ENCODE measurements around the gene SNRPF.
A peak's percentile ranks its signal among the peaks of the same experiment; 100 is the strongest.
"Not testable (repeated sequence)": the region's sequence is repeated elsewhere in the genome, so short reads cannot be mapped to it uniquely, and the experiment has no call there.

SNRPF gene

DNA sequence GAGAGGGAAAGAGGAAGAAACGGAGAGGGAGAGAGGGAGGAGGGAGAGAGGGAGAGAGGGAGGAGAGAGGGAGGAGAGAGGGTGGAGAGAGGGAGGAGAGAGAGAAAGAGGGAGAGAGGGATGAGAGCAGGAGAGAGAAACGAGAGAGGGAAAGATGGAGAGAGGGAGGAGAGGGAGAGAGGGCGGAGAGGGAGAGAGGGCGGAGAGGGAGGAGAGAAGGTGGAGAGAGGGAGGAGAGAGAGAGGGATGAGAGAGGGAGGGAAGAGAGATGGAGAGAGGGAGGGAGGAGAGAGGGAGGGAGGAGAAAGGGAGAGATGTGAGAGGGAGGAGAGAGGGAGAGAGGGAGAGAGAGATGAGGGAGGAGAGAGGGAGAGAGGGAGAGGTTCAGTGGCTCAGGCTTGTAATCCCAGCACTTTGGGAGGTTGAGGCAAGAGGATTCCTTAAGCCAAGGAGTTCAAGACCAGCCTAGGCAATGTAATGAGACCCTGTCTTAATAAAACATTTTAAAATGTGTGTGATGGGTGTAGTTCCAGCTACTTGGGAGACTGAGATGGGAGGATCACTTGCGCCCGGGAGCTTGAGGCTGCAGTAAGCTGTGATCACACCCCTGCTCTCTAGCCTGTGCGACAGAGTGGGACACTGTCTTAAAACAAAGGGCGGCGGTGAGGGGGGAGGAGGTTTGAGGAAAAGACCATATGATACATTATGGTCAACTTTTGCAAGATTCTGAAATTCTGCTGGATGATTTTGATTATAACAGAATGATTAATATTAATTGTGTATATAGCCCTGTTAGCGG is 21.3 kb upstream of the SNRPF start:
- H3K36me3 Mint-ChIP-seq (ENCODE audit: insufficient read depth) = no peaks in the 10 kb centered on the region
- no peak overlapping the region for H3K27ac Mint-ChIP-seq (ENCODE audit: low read depth)
- H3K4me1 Mint-ChIP-seq = peaks cover 6% of the 10 kb centered on the region
- no peaks in the 10 kb centered on the region for H3K9me3 Mint-ChIP-seq
- no peak for ATAC-seq (replicated peaks; ENCODE audit: extremely low read depth, poor library complexity, severe bottlenecking)
- H3K27me3 Mint-ChIP-seq = peaks cover 25% of the 10 kb centered on the region
- no peak for DNase-seq (ENCODE audit: low spot score in 2 of 2)
- no peak overlapping the region for H3K4me3 Mint-ChIP-seq

DNA sequence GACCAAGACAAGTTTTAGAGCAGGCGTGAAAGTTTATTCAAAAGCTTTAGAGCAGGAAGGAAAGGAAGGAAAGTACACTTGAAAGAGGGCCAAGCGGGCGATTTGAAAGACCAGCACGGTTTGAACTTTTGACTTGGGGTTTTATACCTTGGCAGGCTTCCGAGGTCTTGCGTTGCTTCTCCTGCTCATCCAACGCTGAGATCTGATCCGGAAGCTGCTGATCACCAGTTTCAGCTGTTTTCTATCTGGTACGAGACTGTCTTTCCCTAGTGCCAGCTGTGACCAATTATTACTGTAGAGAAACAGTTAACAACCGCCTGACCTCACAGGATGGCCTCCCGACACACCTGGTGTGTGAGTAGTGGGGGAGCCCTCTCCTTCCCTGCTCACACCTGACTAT is 20.6 kb upstream of the SNRPF start:
- Mint-ChIP-seq H3K9me3 (no peaks in the 10 kb centered on the region), H3K27me3 (peaks cover 25% of the 10 kb centered on the region), H3K4me3 (no peak overlapping the region), H3K4me1 (peaks cover 6% of the 10 kb centered on the region), H3K36me3 (ENCODE audit: insufficient read depth) (no peaks in the 10 kb centered on the region), H3K27ac (ENCODE audit: low read depth) (no peak overlapping the region)
- ATAC-seq (replicated peaks; ENCODE audit: extremely low read depth, poor library complexity, severe bottlenecking) = no peak
- DNase-seq (ENCODE audit: low spot score in 2 of 2) = no peak

DNA sequence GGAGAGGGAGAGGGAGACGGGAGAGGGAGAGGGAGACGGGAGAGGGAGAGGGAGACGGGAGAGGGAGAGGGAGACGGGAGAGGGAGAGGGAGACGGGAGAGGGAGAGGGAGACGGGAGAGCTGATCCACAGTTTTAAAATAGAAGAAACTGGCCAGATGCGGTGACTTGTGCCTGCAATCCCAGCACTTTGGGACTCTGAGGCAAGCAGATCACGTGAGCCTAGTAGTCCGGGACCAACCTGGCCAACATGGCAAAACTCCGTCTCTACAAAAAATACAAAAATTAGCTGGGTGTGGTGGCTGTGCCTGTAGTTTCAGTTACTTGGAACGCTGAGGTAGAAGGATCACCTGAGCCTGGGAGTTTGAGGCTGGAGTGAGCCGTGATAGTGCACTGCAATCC is 16.3 kb upstream of the SNRPF start:
- not testable (repeated sequence) for H3K36me3 Mint-ChIP-seq (ENCODE audit: insufficient read depth); DNase-seq (ENCODE audit: low spot score in 2 of 2); H3K9me3 Mint-ChIP-seq; ATAC-seq (replicated peaks; ENCODE audit: extremely low read depth, poor library complexity, severe bottlenecking); H3K27ac Mint-ChIP-seq (ENCODE audit: low read depth); H3K4me3 Mint-ChIP-seq; H3K4me1 Mint-ChIP-seq
- H3K27me3 Mint-ChIP-seq = peaks cover 44% of the 10 kb centered on the region

DNA sequence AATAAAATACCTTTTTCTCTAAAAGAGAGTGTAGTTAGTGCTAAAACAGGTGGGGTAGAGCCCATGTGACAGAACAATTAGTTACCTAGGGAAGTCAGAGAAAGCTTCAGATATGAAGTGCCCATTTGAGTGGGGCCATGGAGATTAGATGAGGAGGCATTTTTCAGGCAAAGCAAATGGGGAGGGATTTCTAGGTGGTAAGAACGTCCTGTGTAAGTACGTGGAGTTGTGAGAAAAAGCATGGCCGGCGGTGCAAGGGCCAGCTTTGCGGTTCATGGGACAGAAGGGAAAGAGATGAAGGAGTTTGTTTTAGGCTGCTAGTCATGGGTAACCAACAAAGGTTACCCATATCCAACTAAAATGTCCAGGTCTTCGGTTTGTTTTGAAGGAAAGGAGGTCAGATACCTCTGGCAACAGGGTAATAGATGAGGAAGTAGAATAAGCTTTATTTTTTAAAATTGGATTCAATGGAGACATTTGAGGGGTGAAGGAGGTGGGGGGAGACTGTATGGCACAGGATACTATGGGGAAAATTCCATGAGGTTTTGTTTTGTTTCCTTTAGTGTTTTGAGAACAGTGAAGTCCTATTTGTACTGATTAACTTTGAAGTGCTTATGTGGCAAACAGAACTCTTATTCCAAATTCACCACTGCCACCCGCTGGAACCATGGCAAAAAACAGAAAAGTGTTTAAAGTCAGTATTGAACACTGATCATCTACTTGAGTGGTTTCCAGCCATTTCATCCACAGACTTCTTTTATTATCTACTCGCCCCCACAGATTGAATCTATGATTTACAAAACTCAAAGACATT is 10.0 kb upstream of the SNRPF start:
- Mint-ChIP-seq H3K4me1 (peaks cover 13% of the 10 kb centered on the region), H3K27ac (ENCODE audit: low read depth) (no peak overlapping the region), H3K4me3 (no peak overlapping the region), H3K36me3 (ENCODE audit: insufficient read depth) (no peaks in the 10 kb centered on the region), H3K9me3 (no peaks in the 10 kb centered on the region), H3K27me3 (peaks cover 28% of the 10 kb centered on the region)
- ATAC-seq (replicated peaks; ENCODE audit: extremely low read depth, poor library complexity, severe bottlenecking) (no peak), DNase-seq (ENCODE audit: low spot score in 2 of 2) (no peak)

DNA sequence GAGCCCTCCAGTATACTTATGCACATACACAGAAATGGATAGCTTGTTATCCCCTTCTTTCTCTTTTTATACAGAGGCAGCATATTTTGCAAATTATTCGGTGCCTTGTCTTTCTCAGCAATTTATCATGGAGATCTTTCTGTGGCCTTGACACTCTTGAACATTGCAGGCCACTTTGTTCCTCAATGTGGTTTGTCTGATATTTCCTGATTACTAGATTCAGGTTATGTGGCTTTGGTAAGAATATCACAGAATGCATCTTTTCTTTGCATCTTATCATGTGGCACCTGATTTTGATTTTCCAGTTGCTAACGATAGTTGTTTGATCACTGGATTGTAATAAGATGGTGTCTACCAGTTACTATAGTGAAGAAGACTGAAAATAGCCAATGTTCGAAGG is 7.1 kb upstream of the SNRPF start:
- DNase-seq (ENCODE audit: low spot score in 2 of 2) = no peak
- H3K36me3 Mint-ChIP-seq (ENCODE audit: insufficient read depth) = no peaks in the 10 kb centered on the region

GRCh38 chr12:95852133-95852532 is 6.6 kb upstream of the SNRPF start:
- peaks cover 13% of the 10 kb centered on the region for H3K4me1 Mint-ChIP-seq
- no peaks in the 10 kb centered on the region for H3K36me3 Mint-ChIP-seq (ENCODE audit: insufficient read depth)
- H3K27ac Mint-ChIP-seq (ENCODE audit: low read depth) = no peak overlapping the region
- H3K27me3 Mint-ChIP-seq = peaks cover 15% of the 10 kb centered on the region
- no peak overlapping the region for H3K4me3 Mint-ChIP-seq
- no peaks in the 10 kb centered on the region for H3K9me3 Mint-ChIP-seq
- DNase-seq (ENCODE audit: low spot score in 2 of 2) (no peak), ATAC-seq (replicated peaks; ENCODE audit: extremely low read depth, poor library complexity, severe bottlenecking) (no peak)

More for the DNA sequence above, 7.1 kb upstream of the SNRPF start:
- Mint-ChIP-seq H3K4me1 (peaks cover 13% of the 10 kb centered on the region), H3K27ac (ENCODE audit: low read depth) (no peak overlapping the region), H3K9me3 (no peaks in the 10 kb centered on the region), H3K4me3 (no peak overlapping the region), H3K27me3 (peaks cover 17% of the 10 kb centered on the region)
- no peak for ATAC-seq (replicated peaks; ENCODE audit: extremely low read depth, poor library complexity, severe bottlenecking)

DNA sequence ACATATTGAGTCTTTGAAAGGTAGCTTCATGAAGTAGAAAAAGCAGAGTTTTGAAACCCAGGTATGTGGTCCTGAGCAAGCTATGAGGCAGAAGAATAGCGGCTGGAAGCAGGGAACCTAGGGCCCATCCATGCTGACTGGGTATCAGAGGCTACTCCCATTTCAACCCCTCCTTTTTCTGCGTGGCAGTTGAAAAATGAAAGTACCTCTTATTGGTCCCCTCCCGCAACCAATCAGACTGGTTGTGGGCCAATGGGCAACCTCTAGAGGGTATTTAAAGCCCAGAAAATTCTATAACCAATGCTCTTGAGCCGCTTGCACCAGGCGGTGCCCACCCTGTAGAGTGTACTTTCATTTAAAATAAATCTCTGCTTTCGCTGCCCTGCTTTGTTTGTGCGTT is 1.6 kb upstream of the SNRPF start:
- ATAC-seq (replicated peaks; ENCODE audit: extremely low read depth, poor library complexity, severe bottlenecking) = no peak
- DNase-seq (ENCODE audit: low spot score in 2 of 2) = no peak
- peaks cover 4% of the 10 kb centered on the region for H3K36me3 Mint-ChIP-seq (ENCODE audit: insufficient read depth)
- H3K27me3 Mint-ChIP-seq = peaks cover 10% of the 10 kb centered on the region
- H3K4me3 Mint-ChIP-seq = no peak overlapping the region
- no peak overlapping the region for H3K27ac Mint-ChIP-seq (ENCODE audit: low read depth)
- H3K9me3 Mint-ChIP-seq = no peaks in the 10 kb centered on the region
- H3K4me1 Mint-ChIP-seq = peaks cover 5% of the 10 kb centered on the region

DNA sequence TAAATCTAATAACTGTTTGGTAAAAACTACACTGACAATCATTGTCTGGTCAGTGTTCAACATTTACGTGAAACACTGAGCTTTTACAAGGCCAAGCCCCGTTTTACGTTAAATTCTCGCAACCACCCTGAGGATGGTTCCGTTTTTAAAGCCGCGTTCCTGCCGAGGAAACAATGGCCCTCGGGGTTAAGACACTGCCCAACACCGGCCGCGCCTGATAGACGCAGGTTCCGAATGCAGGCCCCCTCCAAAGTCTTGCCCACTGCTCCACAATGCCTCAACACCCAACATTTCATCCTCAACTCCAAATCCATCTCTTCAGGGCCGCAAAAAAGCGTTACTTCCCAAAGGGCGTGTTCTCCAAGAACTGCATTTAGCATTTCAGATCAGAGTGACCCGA is 953 bp upstream of the SNRPF start:
- Mint-ChIP-seq H3K9me3 (no peaks in the 10 kb centered on the region), H3K36me3 (ENCODE audit: insufficient read depth) (peaks cover 9% of the 10 kb centered on the region), H3K4me1 (no peaks in the 10 kb centered on the region), H3K4me3 (no peak overlapping the region), H3K27ac (ENCODE audit: low read depth) (no peak overlapping the region), H3K27me3 (peaks cover 10% of the 10 kb centered on the region)
- DNase-seq (ENCODE audit: low spot score in 2 of 2) (no peak), ATAC-seq (replicated peaks; ENCODE audit: extremely low read depth, poor library complexity, severe bottlenecking) (no peak)

DNA sequence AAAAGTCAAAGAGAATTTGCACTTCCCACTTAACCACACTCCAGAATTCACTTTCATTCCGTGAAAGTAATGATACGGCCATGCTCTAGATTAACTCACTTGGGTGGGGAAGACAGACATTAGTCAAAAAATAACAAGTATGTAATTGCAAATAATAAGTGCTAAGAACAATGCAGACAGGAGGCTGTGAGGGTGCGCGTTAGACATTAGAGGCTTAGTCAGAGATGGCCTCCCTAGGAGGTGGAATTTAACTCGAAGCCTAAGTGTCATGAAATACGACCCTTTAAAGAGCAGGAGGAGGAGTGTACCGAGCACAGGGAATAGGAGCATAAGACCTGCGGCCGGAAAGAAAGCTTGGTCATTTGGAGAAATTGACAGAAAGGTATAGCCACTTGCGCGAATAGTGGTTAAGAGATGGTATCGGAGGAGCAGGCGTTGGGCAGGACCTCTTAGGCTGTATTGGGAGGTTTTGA is 628 bp downstream of the SNRPF start:
- Mint-ChIP-seq H3K27ac (ENCODE audit: low read depth) (no peak overlapping the region), H3K27me3 (peaks cover 7% of the 10 kb centered on the region), H3K9me3 (no peaks in the 10 kb centered on the region), H3K36me3 (ENCODE audit: insufficient read depth) (peaks cover 12% of the 10 kb centered on the region), H3K4me3 (no peak overlapping the region), H3K4me1 (peaks cover 11% of the 10 kb centered on the region)
- peak; percentile 10 for ATAC-seq (replicated peaks; ENCODE audit: extremely low read depth, poor library complexity, severe bottlenecking)
- no peak for DNase-seq (ENCODE audit: low spot score in 2 of 2)

- peaks cover 12% of the 10 kb centered on the region for H3K36me3 Mint-ChIP-seq (ENCODE audit: insufficient read depth)
- DNase-seq (ENCODE audit: low spot score in 2 of 2) = no peak
- peak overlapping the region; percentile 22 for H3K27ac Mint-ChIP-seq (ENCODE audit: low read depth)
- no peak overlapping the region for H3K4me3 Mint-ChIP-seq
- peaks cover 11% of the 10 kb centered on the region for H3K4me1 Mint-ChIP-seq
- no peaks in the 10 kb centered on the region for H3K9me3 Mint-ChIP-seq
- no peak for ATAC-seq (replicated peaks; ENCODE audit: extremely low read depth, poor library complexity, severe bottlenecking)
- no peaks in the 10 kb centered on the region for H3K27me3 Mint-ChIP-seq
Observed at GRCh38 chr12:95859947-95860850, 1.4 kb downstream of the SNRPF start.

DNA sequence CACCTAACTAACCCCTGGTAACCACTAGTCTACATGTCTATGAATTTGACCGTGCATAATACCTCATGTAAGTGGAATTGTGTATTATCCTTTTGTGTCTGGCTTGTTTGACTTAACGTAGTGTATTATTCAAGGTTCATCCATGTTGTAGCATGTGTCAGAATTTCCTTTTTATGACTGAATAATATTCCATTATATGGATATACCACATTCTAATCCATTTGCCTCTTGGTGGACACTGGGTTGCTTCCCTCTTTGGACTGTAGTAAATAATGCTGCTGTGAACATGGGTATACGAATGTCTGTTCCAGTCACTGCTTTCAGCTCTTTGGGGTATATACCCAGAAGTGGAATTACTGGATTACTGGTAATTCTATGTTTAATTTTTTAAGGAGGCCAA is 3.3 kb downstream of the SNRPF start:
- H3K4me1 Mint-ChIP-seq = peaks cover 11% of the 10 kb centered on the region
- H3K27me3 Mint-ChIP-seq = no peaks in the 10 kb centered on the region
- peaks cover 14% of the 10 kb centered on the region for H3K36me3 Mint-ChIP-seq (ENCODE audit: insufficient read depth)

GRCh38 chr12:95863337-95863736 is 4.6 kb downstream of the SNRPF start:
- ATAC-seq (replicated peaks; ENCODE audit: extremely low read depth, poor library complexity, severe bottlenecking) = no peak
- Mint-ChIP-seq H3K9me3 (no peaks in the 10 kb centered on the region), H3K36me3 (ENCODE audit: insufficient read depth) (peaks cover 23% of the 10 kb centered on the region), H3K27me3 (no peaks in the 10 kb centered on the region), H3K27ac (ENCODE audit: low read depth) (no peak overlapping the region), H3K4me3 (no peak overlapping the region), H3K4me1 (peaks cover 11% of the 10 kb centered on the region)
- DNase-seq (ENCODE audit: low spot score in 2 of 2) = no peak

More for the DNA sequence above, 3.3 kb downstream of the SNRPF start:
- ATAC-seq (replicated peaks; ENCODE audit: extremely low read depth, poor library complexity, severe bottlenecking) = no peak
- no peak overlapping the region for H3K27ac Mint-ChIP-seq (ENCODE audit: low read depth)
- no peak overlapping the region for H3K4me3 Mint-ChIP-seq
- DNase-seq (ENCODE audit: low spot score in 2 of 2) = no peak
- H3K9me3 Mint-ChIP-seq = no peaks in the 10 kb centered on the region

All from central memory CD8-positive, alpha-beta T cell (primary cell).